ENCODE results near the gene LZTR1.

The LZTR1 gene

DNA sequence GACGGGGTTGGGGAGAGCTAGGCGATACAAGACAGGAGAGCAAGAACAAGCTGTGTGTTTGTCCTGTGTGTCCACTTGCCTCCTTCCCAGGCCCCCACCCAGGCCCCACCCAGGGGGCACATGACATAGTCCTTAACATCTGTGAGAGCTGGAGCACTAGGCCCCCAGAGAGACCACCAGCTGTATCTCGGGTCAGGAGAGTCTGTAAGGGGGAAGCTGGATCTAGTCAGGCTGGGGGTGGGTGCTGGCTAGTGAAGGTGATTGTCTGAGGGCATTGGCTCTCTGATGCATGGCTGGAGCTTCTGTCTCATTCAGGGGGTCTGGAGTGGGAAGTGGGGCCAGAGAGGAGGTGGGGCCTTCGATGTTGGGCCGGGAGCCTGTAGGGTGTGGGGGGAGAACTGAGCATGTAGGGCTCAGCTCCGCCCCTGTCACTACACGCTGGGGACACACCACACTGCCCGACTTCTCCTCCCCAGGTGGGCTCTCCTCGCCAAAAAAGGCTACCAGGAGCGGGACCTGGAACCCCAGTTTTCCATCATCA is 33.4 kb downstream of the LZTR1 start:
- DNase-seq (ENCODE audit: low spot score), result no peak

DNA sequence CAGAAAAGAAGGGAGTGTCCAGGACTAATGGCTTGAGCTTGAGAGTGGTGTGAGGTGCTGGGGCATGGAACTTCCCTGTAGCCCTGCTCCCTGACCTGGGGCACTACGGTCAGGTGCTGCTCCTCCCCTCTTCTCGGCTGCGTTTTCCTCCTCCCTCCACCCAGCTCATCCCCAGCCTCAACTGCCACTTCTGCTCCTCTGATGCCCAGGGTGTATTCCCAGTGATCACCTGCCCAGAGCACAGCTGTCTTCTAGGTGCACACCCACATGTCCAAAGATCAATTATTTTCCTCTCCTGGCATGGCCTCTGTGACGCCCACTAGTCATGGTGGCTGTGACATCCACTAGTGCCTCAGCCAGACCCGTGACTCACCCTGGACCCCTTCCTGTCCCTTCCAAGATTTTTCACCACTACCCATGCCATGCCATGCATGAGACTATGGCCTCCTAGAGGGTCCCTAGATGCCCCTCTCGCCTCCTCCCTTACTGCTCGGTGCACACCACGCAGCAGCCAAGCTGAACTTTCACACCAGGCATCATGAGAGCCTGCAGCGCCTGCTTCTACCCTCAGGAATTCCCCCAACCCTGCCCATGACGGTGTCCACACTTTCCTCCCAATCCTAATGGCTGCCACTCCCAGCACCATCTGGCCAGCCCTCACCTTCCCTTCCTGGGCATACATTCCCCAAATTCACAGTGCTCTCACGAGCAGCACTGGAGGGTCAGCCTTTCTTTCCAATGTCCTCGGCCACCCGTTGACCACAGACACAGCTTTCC is 34.7 kb downstream of the LZTR1 start:
- DNase-seq (ENCODE audit: low spot score), result no peak

DNA sequence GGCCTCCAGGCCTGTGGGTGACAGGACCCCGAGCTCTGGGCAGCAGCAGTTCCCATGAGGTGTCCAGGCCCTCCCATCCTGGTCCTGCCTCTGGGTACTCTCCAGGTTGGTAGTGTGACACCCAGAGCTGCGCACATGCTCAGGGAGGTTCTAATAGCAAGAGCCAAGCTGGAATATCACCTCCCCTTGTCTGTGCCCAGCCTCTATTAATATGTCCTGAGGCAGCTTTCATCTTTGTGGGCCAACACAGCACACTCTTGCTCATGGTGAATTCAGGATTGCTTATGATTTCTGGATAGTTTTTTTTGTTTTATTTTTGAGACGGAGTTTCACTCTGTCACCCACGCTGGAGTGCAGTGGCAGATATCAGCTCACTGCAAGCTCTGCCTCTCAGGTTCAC is 36.2 kb downstream of the LZTR1 start:
- DNase-seq (ENCODE audit: low spot score), result no peak

DNA sequence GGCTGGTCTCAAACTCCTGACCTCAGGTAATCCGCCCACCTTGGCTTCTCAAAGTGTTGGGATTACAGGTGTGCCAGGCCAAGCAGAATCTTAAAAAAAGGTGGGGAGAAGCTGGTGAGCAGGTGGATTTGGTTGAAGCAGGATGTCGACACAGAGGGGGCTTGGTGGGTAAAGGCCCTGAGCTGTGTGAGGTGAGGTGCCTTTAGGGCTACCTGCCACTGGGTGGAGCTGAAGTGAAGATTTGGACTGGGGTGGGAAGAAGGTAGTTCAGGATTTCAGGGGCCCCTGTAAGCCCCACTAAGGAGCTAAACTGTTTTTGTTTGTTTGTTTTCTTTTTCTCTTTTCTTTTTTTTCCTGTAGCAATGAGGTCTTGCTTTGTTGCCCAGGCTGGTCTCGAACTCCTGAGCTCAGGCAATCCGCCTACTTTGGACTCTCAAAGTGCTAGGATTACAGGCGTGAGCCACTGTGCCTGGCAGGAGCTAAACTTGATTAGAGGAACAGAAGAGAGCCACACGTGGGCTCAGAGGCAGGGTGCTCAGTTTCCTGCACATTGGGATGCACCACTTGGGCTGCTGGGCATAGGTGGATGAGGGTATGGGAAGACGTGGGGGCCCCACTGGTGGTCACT is 38.8 kb downstream of the LZTR1 start:
- DNase-seq (ENCODE audit: low spot score), result no peak

DNA sequence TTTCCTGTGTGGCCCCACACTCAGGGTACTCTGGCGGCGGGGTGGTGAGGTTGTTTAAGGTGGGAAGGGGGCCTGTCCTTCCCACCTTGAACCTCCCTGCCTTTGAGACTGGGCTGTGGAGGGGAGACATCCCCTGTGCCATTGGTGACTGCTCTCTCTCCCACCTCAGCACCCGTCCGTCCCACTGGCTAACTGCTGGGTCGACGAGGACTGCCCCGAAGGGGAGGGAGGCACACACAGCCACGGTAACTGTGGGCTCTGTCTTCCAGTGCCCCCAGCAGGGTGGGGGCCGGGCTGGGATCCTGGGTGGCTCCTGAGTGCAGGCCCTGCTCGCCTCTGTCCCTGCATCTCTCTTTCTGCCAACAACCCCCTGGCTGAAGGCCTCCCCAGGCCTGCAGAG is 40.4 kb downstream of the LZTR1 start:
- DNase-seq (ENCODE audit: low spot score), result no peak

DNA sequence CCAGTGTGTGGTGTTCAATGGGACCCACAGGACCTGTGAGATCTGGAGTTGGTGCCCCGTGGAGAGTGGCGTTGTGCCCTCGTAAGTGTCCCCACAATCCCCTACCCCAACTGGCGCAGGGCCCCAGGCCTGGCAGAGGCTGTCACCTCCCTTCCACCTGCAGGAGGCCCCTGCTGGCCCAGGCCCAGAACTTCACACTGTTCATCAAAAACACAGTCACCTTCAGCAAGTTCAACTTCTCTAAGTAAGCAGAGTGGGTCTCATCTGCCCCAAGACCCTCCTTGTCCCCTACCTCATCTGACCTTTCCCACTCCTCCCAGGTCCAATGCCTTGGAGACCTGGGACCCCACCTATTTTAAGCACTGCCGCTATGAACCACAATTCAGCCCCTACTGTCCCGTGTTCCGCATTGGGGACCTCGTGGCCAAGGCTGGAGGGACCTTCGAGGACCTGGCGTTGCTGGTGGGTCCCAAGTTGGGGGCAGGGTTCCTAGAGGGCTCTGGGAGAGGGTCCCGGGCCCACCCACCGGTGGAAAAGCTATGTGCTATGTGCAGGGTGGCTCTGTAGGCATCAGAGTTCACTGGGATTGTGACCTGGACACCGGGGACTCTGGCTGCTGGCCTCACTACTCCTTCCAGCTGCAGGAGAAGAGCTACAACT is 41.0 kb downstream of the LZTR1 start:
- DNase-seq (ENCODE audit: low spot score), result no peak

DNA sequence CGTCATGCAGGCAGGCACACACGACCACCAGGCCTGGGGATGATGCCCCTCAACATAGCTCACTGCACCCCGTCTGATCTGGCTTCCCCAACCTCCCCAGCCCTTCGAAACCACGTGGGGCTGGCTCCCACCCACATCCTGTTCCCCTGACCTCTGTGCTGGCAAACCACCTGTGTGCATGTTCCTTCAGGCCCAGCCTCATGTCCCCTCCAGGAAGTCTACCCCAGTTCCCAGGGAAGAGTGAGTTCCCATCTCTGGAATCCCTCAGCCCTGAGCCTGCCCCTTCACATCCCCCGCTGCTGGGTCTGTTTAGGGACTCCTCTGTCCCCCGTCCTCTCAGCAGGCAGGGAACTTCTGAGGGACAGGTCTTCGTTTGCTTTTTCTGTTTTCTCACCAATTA is 43.2 kb downstream of the LZTR1 start:
- DNase-seq (ENCODE audit: low spot score), result no peak

DNA sequence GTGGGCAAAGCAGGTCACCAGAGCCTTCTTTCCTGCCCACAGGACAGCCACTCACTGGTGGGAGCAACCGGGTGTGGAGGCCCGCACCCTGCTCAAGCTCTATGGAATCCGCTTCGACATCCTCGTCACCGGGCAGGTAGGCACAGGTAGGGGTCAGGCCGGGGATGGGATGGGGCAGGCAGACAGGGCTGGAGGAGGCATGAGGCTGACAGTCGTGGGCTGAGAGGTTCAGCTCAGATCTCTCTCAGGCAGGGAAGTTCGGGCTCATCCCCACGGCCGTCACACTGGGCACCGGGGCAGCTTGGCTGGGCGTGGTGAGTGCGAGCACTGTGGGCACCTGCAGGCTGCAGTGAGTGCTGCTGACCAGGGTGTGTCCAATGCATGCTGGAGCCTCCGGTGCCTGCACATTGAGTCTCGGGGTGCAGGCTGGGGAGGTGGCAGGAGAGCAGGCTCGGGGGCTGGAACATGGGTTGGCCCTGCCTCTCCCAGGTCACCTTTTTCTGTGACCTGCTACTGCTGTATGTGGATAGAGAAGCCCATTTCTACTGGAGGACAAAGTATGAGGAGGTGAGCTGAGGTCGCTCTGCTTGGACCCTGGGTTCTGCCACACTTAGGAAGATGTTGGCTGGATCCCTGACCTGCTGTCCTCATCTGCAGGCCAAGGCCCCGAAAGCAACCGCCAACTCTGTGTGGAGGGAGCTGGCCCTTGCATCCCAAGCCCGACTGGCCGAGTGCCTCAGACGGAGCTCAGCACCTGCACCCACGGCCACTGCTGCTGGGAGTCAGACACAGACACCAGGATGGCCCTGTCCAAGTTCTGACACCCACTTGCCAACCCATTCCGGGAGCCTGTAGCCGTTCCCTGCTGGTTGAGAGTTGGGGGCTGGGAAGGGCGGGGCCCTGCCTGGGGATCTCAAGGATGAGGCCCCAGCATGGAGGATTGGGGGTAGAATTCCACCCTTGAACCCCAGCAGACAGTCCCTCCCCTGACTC is 44.0 kb downstream of the LZTR1 start:
- no peak for DNase-seq (ENCODE audit: low spot score)

DNA sequence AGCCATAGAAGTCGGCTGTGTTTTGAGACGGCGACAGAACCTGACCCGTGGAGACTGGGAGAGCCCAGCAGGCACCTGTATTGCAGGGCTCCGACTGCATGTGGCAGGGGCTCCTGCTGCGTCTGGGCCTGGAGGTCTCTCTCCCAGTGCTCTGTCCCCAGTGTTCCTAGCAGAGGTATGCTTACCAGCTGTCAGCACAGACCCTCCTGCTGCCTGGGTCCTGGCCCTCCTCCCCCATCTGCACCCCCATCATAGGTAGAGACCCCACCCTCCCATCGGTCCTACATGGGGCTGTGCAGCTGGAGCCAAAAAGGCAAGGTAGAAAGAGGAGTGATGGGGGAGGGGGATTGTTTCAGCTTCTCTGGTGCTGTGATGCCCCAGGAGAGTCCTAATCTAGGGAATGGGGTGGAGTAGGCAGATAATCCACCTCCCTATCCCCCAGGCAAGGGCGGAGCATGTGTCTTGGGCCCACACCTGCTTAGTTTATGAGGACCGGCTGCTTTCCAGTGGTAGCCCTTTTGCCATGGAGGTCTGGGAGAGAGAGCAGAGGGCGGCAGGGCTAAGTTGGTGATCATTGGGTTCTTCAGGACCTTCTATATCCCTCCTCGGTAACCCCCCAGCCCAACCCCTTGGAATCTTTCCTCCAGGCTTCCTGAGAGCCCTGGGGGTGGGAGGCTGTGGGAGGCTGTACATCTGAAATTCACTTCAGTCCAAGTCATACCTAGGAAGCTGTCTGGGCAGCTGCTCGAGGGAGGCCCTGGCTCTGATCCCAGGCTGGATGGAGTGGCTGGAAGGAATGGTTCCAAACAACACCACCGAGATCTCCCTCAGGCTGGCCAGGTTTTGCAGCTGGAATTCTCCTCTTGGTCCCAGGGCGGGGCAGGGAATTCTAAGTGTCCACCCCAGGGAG is 44.9 kb downstream of the LZTR1 start:
- DNase-seq (ENCODE audit: low spot score), result no peak

DNA sequence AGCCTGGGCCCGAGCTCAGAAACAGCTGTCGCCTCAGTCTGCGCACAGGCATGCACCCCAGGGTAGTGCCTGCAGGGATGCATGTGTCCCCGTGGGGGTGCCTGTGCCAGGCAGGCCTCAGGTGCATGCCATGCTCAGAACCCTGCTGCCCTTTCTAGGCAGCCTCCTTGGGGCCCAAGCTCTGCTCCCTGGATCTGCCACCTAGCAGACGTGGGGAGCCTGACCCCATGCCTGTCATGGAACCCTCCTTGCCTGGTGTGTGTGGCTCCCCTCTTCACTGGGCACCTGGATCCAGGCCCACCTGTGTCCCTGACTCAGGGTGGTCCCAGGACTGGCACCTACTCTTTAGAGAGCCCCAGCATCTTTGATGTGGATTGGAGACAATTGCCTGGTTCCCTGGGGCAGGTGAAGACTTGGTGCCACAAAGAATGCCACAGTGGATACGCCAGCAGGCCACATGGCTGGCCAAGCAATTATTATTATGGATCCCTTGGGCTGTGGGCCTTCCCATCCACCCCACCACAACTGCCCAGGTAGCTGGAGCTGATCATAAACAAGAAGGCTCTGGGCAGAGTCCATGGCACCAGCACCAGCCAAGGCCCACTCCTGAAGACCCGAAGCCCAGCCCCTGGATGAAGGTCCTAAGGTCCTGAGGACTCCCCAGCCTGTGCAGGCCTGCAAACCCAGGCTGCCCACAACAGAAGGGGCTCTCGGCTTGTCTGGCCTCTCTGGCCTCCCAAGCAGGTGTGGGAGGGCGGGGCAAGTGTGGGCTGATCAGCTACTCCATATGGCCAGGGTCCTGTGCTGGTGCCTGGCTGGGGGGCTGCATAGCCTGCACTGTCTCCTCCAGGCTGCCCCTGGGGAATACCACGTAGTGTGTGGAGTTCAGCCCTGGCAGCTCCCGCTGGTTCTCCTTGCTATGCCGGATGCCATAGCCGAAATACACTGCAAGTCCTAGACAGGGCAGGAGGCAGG is 46.5 kb downstream of the LZTR1 start:
- DNase-seq (ENCODE audit: low spot score), result no peak

DNA sequence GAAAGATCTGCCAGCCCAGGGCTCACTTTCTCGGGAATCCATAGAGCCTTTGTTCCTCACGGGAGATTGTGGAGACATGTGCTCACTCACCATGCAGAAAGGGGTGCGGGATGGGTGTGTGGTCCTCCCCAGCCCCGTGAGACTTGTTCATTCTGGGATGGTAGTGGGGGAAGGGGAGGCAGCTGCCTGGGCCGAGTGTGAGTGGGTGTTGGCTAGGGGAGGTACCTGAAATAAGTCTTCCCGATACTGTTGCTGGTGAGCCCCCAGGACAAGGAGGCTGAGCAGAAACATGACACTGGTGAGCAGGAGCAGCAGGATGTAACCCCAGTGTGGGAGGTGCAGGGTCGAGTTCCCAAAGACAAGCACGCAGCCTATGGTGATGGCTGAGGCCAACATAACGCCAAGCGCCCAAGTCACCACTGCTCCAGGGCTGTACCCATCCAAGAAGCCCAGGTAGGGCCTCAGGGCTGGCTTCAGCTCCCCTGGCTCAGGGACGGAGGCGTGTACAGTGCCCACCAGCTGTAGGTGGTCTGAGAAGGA is 47.5 kb downstream of the LZTR1 start:
- no peak for DNase-seq (ENCODE audit: low spot score)

DNA sequence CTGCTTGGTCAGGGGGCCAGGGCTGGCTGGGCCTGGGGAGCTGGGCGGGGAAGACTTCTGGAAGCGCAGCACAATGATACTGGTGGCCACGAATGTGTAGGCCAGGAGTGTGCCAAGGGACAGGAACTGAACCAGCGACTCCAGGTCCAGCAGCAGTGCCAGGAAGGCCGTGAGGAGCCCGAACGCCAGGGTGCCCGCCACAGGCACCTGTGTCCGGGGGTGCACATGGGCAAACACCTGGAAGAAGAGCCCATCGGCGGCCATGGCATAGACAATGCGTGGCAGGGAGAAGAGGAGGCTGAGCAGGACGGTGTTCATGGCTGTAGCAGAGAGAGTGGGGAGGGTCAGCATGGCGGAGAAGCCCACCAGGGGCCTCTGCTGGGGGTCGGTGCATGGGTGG is 47.9 kb downstream of the LZTR1 start:
- no peak for DNase-seq (ENCODE audit: low spot score)

DNA sequence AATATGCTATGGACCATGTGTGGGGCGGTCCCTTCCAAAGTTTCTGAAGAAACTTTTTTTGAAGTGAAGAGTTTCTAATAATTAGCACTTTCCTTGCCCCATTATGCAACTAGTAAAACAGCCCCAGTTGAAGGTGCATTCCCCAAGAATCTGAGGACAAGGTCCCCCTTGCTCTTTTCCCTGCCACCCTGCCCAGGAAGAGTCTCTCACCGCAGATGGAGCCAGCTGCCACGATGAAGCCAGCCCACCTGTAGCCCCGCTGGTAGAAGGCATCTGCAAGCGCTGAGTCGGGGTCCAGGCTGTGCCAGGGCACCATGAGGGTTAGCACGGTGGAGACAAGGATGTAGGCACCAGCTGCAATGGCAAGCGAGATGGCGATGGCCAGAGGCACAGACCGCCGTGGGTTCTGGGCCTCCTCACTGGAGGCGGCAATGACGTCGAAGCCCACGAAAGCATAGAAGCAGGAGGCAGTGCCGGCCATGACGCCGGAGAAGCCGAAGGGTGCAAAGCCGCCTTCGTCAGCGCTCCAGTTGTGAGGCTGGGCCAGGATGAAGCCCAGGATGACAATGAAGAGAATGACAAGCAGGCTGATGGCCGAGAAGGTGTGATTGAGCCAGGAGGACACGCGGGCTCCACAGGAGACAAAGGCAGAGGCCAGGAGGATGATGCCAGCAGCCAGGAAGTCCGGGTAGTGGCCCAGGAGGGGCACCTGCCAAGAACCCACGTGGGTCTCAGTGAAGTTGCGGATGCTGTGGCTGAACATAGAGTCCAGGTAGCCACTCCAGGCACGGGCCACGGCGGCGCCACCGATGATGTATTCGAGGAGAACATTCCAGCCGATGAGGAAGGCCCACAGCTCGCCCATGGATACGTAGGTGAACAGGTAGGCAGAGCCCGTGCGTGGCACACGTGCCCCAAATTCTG is 48.8 kb downstream of the LZTR1 start:
- no peak for DNase-seq (ENCODE audit: low spot score)

DNA sequence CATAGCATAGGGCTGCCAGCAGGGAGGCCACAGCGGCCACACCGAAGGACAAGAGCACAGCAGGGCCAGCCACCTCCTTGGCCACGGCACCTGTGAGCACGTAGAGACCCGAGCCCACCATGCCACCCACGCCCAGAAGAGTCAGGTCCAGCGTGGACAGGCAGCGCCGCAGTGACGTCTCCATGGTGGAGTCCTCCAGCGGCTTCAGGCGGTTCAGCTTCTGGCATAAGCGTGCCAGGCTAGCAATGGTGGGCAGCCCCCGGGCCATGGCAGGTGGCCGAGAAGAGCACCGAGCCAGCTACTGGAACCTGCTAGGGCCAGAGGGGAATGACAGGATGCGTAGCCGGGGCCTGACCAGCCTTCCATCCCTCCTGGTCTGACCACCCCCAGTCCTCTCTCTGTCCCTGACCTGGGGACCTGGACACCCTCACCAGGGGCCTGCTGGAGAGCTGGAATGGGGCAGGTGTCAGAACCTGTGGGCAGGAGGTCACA is 49.5 kb downstream of the LZTR1 start:
- no peak for DNase-seq (ENCODE audit: low spot score)

DNA sequence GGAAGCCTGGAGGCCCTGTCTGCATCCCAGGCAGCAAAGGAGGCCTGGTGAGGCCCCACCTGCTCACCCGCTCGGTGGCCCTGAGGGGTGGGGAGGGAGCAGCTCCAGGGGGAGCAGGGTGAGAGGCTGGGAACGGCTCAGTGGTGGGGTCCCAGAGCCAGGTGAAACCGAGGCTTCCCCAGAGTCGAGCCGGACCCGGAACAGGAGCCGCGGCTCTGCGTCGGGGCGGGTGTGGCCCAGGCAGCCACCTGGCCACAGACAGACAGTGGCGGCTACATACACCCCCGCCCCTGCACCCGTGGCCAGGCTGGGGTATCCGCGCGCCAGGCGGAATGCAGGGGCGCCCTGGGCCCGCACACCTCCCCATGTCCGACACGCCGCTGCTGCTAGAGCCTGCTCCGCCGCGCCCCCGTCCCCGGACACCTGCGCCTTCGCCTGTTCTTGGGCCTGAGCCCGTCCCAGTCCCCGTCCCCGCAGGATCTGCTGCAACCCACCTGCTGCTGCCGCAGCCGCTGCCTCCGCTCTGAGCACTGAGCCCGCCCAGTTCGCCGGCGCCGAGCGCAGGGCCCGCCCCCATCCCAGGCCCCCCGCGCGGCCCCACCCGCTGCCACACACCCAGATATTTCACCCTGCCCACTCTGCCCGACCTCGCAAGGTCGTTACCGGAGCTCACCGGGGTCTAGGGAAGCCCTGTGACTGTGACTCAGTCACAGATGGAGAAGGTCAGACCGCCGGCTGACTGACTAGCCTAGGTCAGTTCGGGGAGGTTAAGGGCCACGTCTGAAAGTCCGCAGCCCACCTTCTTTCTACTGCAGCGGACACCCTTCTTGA is 50.2 kb downstream of the LZTR1 start, which contains the start of gene SLC7A4:
Gene SLC7A4 (minus strand): TSS at position 525 of the 831 bp plus-strand sequence. CDS start 749 bp downstream, outside the sequence.
- DNase-seq (ENCODE audit: low spot score), result no peak

DNA sequence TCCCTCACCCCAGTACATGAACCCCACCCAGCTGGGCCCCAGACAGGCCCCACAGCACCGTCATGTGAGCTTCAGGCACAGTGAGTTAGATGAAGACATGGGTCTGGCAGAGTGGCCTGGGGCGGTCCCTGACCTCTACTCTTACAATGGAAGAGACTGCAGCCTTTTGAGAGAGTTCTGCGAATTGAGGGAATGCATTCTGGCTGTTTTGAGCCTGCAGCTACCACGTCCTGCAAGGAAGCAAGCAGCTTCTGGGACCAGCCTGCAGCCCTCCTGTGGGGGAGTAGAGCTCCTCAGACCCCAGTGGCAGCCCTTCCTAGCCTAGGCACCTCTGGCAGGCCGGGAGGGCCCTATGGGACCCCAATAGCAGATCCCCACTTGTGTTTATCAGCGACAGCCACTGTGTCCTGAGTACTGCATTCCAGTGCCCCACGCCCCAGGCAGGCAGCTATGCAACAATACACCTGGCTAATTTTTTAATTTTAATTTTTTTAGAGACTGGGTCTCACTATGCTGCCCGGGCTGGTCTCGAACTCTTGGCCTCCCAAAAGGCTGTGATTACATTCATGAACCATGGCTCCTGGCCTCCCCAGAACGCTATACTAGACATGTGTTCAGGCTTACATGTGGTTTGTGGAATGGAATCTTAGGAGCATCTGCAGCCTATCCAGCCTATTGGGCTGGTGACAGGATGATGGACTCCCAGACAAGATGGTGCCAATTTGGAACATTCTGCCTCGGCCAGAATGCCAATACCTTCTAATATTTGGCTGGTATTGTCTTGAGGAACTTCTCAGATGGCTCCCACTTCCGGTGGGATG is 51.0 kb downstream of the LZTR1 start:
- DNase-seq (ENCODE audit: low spot score), result no peak
